Measurements from ENCODE around the gene IL4R. TPM values are rescaled to one million over a fixed set of nuclear protein-coding genes. Genes with fewer than 3 reads are reported as not detected.

IL4R gene
- polyA plus RNA-seq, 1 donor from 2014 or later = 0.07 TPM

GRCh38 chr16:27366687-27367460, 53.1 kb downstream of the IL4R start:
- Histone ChIP-seq H3K27ac (ENCODE audit: low read length) (no peak overlapping the region), H3K9me2 (ENCODE audit: insufficient read depth, low read length) (no peaks in the 10 kb centered on the region)

DNA sequence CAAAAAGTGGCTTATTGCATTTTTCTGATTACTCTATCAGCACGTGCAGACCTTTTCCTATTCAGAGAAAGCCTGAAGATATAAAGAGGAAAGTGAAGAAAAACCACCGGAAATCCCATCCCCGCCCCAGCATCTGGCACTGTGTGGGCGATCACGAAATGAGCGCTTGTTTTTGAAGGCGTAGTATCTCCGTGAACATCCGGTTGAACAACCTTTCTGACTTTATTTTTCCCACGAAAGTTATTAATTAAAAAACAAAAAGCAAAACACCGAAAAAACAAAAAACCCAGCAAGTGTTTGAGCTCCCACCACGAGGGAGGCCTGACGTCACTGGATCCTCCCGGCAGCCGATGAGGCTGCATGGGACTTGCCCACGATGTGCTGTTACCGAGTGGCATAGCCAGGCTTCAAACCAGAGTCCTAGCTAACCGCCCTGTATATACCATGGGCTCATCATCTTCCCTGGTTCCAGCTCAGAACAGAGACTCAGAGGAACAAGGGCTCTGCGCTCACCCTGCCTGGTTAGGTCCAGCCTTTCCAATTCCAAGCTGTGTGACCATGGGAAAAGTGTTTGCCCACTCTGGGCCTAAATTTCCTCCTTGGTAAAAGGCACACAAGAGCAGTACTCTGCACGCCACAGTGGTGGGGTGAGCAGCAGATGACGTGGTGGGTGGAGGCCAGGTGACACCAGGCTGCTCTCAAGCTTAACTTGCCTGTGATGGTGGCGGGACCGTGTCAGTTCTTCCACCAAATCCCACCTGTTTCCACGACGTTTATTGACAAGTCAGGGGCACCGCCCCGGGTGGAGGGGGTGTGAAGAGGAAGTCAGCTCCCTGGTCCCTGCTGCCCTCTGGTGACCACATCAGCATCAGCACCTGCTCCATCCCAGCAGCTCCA, 53.9 kb downstream of the IL4R start:
- no peaks in the 10 kb centered on the region for H4K20me1 ChIP-seq (ENCODE audit: insufficient read depth)
- H3K9me2 ChIP-seq (ENCODE audit: insufficient read depth, low read length) = no peaks in the 10 kb centered on the region
- no peak overlapping the region for H3K9ac ChIP-seq (ENCODE audit: low read length)
- H2AFZ ChIP-seq (ENCODE audit: low read depth, low read length) = no peak overlapping the region
- no peak overlapping the region for H3K4me2 ChIP-seq (ENCODE audit: low read length)
- no peaks in the 10 kb centered on the region for H3F3A ChIP-seq (ENCODE audit: insufficient read depth, low read length, poor library complexity, severe bottlenecking)
- H3K79me2 ChIP-seq (replicated peaks; ENCODE audit: insufficient read depth, low read length) = no peaks in the 10 kb centered on the region
- no peak for TF ChIP-seq TAF1 (IDR thresholded peaks at IDR 0.05; ENCODE audit: low read depth)
- no peak for TF ChIP-seq EZH2 (IDR thresholded peaks at IDR 0.05; ENCODE audit: borderline replicate concordance, insufficient read depth, low read length, poor library complexity, severe bottlenecking)
- no peak for TF ChIP-seq MXI1 (conservative IDR thresholded peaks at IDR 0.05; ENCODE audit: poor library complexity, severe bottlenecking)
- TF ChIP-seq POLR2AphosphoS5 (IDR thresholded peaks at IDR 0.05) = no peak
- peak; percentile 24 for TF ChIP-seq CTCF (IDR thresholded peaks at IDR 0.05; ENCODE audit: poor library complexity, severe bottlenecking)
- TF ChIP-seq REST (IDR thresholded peaks at IDR 0.05; ENCODE audit: borderline replicate concordance) = no peak
- no peak for TF ChIP-seq EP300 (conservative IDR thresholded peaks at IDR 0.05; ENCODE audit: poor library complexity, severe bottlenecking)
- no peak overlapping the region for H3K27ac ChIP-seq (ENCODE audit: low read length)
- H3K27me3 ChIP-seq (ENCODE audit: insufficient read depth, low read depth, low read length) = no peaks in the 10 kb centered on the region
- H3K9me3 ChIP-seq (ENCODE audit: low read length) = no peaks in the 10 kb centered on the region
- H3K36me3 ChIP-seq (ENCODE audit: insufficient read depth, low read length) = no peaks in the 10 kb centered on the region
- H3K4me3 ChIP-seq (ENCODE audit: low read length) = no peak overlapping the region

More at GRCh38 chr16:27366687-27367460, 53.1 kb downstream of the IL4R start:
- no peaks in the 10 kb centered on the region for H4K20me1 ChIP-seq (ENCODE audit: insufficient read depth)
- H3K9me3 ChIP-seq (ENCODE audit: low read length) = no peaks in the 10 kb centered on the region
- no peak overlapping the region for H3K4me3 ChIP-seq (ENCODE audit: low read length)
- no peak overlapping the region for H3K9ac ChIP-seq (ENCODE audit: low read length)
- no peaks in the 10 kb centered on the region for H3K79me2 ChIP-seq (replicated peaks; ENCODE audit: insufficient read depth, low read length)
- H3K36me3 ChIP-seq (ENCODE audit: insufficient read depth, low read length) = no peaks in the 10 kb centered on the region
- TF ChIP-seq TAF1 (IDR thresholded peaks at IDR 0.05; ENCODE audit: low read depth) (no peak), REST (IDR thresholded peaks at IDR 0.05; ENCODE audit: borderline replicate concordance) (no peak), RAD21 (conservative IDR thresholded peaks at IDR 0.05) (no peak), EP300 (conservative IDR thresholded peaks at IDR 0.05; ENCODE audit: poor library complexity, severe bottlenecking) (no peak), MXI1 (conservative IDR thresholded peaks at IDR 0.05; ENCODE audit: poor library complexity, severe bottlenecking) (no peak), SMC3 (conservative IDR thresholded peaks at IDR 0.05; ENCODE audit: poor library complexity) (no peak), POLR2AphosphoS5 (IDR thresholded peaks at IDR 0.05) (no peak)
- H2AFZ ChIP-seq (ENCODE audit: low read depth, low read length) = no peak overlapping the region
- no peaks in the 10 kb centered on the region for H3F3A ChIP-seq (ENCODE audit: insufficient read depth, low read length, poor library complexity, severe bottlenecking)
- H3K27me3 ChIP-seq (ENCODE audit: insufficient read depth, low read depth, low read length) = no peaks in the 10 kb centered on the region
- no peak overlapping the region for H3K4me2 ChIP-seq (ENCODE audit: low read length)
